Liver (tissue), 3 donors: ENCODE data around the gene GPR62.

Experiments used
- HNF4A ChIP-seq, 2 donors: conservative IDR thresholded peaks; 2 replicates each; pipeline ENCODE4 v1.6.1; 2016; ENCODE audit warnings: antibody characterized with exemption in 2 of 2, mild to moderate bottlenecking in 2 of 2
- HNF4G ChIP-seq: IDR thresholded peaks from 2 replicates; pipeline ENCODE4 v1.6.1; 2016; ENCODE audit warnings: antibody characterized with exemption
- JUND ChIP-seq, 2 donors: IDR thresholded peaks; 2 replicates each; pipeline ENCODE4 v1.6.1; 2016; ENCODE audit warnings: antibody characterized with exemption in 2 of 2
- RAD21 ChIP-seq, 2 donors: IDR thresholded peaks; 2 replicates each; pipeline ENCODE4 v1.6.1; 2016; ENCODE audit warnings: antibody characterized with exemption in 2 of 2, mild to moderate bottlenecking in 2 of 2
- RXRA ChIP-seq, 2 donors: IDR thresholded peaks; 2 replicates each; pipeline ENCODE4 v1.6.1; 2017 to 2018; ENCODE audit warnings: antibody characterized with exemption in 2 of 2, mild to moderate bottlenecking in 1 of 2
- ZBTB33 ChIP-seq: IDR thresholded peaks from 2 replicates; pipeline ENCODE4 v1.6.1; 2016; ENCODE audit warnings: antibody characterized with exemption
- TF ChIP-seq, protein P1 (sequence below): fragments of 150-350 bp; IDR thresholded peaks from 2 replicates; pipeline ENCODE4 v1.5.1; 2017; ENCODE audit warnings: improper control_type of control experiment, low read depth, low read length; ENCODE audit not compliant: missing input control
- TF ChIP-seq, protein P2 (sequence below): IDR thresholded peaks from 2 replicates; pipeline ENCODE4 v1.6.1; 2016; ENCODE audit warnings: antibody characterized with exemption, mild to moderate bottlenecking
- donor health status: healthy.
- donor health status: healthy.

DNA sequence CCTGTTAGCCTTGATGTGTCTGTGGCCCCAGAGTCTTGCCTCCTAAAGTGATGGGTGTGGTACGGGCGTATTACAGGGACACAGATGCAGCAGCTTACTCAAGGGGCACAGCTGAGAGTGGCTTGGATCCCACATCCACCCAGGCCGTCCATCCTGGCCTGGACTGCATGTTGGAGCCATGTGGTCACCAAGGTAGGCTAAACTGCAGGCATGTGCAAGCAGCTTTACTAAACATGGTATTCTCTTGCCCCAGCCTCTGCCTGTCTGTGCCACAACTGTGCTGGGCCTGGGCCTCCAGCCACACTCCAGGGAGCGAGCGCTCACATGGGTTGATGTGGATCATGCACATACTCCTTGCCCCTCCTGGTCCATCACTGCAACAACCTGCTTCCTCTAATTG is 6.1 kb upstream of the GPR62 start:
- TF ChIP-seq JUND (IDR thresholded peaks at IDR 0.05) (no peak), RXRA (IDR thresholded peaks at IDR 0.05) (no peak), HNF4G (no peak), ZBTB33 (no peak), HNF4A (conservative IDR thresholded peaks at IDR 0.05) (no peak), RAD21 (IDR thresholded peaks at IDR 0.05) (no peak)
- TF ChIP-seq, protein P1, sequence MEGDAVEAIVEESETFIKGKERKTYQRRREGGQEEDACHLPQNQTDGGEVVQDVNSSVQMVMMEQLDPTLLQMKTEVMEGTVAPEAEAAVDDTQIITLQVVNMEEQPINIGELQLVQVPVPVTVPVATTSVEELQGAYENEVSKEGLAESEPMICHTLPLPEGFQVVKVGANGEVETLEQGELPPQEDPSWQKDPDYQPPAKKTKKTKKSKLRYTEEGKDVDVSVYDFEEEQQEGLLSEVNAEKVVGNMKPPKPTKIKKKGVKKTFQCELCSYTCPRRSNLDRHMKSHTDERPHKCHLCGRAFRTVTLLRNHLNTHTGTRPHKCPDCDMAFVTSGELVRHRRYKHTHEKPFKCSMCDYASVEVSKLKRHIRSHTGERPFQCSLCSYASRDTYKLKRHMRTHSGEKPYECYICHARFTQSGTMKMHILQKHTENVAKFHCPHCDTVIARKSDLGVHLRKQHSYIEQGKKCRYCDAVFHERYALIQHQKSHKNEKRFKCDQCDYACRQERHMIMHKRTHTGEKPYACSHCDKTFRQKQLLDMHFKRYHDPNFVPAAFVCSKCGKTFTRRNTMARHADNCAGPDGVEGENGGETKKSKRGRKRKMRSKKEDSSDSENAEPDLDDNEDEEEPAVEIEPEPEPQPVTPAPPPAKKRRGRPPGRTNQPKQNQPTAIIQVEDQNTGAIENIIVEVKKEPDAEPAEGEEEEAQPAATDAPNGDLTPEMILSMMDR = no peak
- TF ChIP-seq, protein P2, sequence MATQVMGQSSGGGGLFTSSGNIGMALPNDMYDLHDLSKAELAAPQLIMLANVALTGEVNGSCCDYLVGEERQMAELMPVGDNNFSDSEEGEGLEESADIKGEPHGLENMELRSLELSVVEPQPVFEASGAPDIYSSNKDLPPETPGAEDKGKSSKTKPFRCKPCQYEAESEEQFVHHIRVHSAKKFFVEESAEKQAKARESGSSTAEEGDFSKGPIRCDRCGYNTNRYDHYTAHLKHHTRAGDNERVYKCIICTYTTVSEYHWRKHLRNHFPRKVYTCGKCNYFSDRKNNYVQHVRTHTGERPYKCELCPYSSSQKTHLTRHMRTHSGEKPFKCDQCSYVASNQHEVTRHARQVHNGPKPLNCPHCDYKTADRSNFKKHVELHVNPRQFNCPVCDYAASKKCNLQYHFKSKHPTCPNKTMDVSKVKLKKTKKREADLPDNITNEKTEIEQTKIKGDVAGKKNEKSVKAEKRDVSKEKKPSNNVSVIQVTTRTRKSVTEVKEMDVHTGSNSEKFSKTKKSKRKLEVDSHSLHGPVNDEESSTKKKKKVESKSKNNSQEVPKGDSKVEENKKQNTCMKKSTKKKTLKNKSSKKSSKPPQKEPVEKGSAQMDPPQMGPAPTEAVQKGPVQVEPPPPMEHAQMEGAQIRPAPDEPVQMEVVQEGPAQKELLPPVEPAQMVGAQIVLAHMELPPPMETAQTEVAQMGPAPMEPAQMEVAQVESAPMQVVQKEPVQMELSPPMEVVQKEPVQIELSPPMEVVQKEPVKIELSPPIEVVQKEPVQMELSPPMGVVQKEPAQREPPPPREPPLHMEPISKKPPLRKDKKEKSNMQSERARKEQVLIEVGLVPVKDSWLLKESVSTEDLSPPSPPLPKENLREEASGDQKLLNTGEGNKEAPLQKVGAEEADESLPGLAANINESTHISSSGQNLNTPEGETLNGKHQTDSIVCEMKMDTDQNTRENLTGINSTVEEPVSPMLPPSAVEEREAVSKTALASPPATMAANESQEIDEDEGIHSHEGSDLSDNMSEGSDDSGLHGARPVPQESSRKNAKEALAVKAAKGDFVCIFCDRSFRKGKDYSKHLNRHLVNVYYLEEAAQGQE = no peak
